B cell (primary cell): ENCODE data around the gene ZNF423. TPM values are rescaled to one million over a fixed set of nuclear protein-coding genes. Genes with fewer than 3 reads are reported as not detected.

Experiments
- ATAC-seq: fragments of 200-7000 bp; cut with Tn5 transposase; one replicate; pipeline ENCODE4 v1.10.0; 2021; ENCODE audit warnings: low read depth, mild to moderate bottlenecking, moderate number of reproducible peaks, moderate library complexity
- CTCF ChIA-PET: fragments of 350-600 bp; sonication (Branson Sonifier 250); formaldehyde crosslinking; loops from one replicate; lab custom pipeline; 2021; ENCODE audit warnings: antibody characterized with exemption, inconsistent platforms; lab: Charles Lee
- POLR2A ChIA-PET: fragments of 350-600 bp; sonication (Branson Sonifier 250); formaldehyde crosslinking; loops from one replicate; lab custom pipeline; 2021; ENCODE audit warnings: antibody characterized with exemption; lab: Charles Lee
- DNase-seq: peaks from one replicate; pipeline ENCODE4 v3.0.0; 2013
- H2AFZ ChIP-seq: 2 replicates; pipeline ENCODE4 v1.6.1; 2012; ENCODE audit warnings: mild to moderate bottlenecking, low read depth, low read length; ENCODE audit not compliant: insufficient read depth, poor library complexity, severe bottlenecking
- H3K27ac ChIP-seq, 2 donors: 1 replicate in 1 of 2; 2 replicates in 1 of 2; pipeline ENCODE4 v1.5.1; 2012 to 2013; ENCODE audit warnings: low read length in 2 of 2, mild to moderate bottlenecking in 2 of 2, moderate library complexity in 1 of 2
- H3K27me3 ChIP-seq, 4 experiments: fragments of 200-600 bp in 1 of 4; sonication (generic) in 1 of 4; replicated peaks in 1 of 4; 1 replicate in 2 of 4; 2 replicates in 2 of 4; pipeline versions ENCODE4 v1.6.1 to v1.7.0; 2013 to 2016; ENCODE audit warnings: low read length in 3 of 4, mild to moderate bottlenecking in 2 of 4, mixed read lengths in 1 of 4, moderate library complexity in 1 of 4; ENCODE audit not compliant: insufficient read depth in 4 of 4, control insufficient read depth in 3 of 4; ENCODE audit errors: control extremely low read depth in 1 of 4
- H3K36me3 ChIP-seq, 2 experiments: replicated peaks in 1 of 2; 1 replicate in 1 of 2; 2 replicates in 1 of 2; pipeline versions ENCODE4 v1.6.1 to v1.7.1; 2013; ENCODE audit warnings: low read length in 1 of 2; ENCODE audit not compliant: insufficient read depth in 2 of 2, control insufficient read depth in 1 of 2; ENCODE audit errors: control extremely low read depth in 1 of 2, extremely low read depth in 1 of 2
- H3K4me1 ChIP-seq, 2 donors: fragments of 200-600 bp in 1 of 2; sonication (generic) in 1 of 2; 1 replicate in 1 of 2; 2 replicates in 1 of 2; pipeline versions ENCODE4 v1.5.1 to v1.6.1; 2013 to 2017; ENCODE audit warnings: low read length in 2 of 2; ENCODE audit not compliant: control insufficient read depth in 2 of 2, insufficient read depth in 2 of 2
- H3K4me2 ChIP-seq: replicated peaks from 2 replicates; pipeline ENCODE3; 2012; ENCODE audit warnings: mild to moderate bottlenecking, low read depth, low read length; ENCODE audit not compliant: poor library complexity, severe bottlenecking
- H3K4me3 ChIP-seq, 5 experiments: fragments of 200-600 bp in 1 of 5; sonication (generic) in 1 of 5; 1 replicate in 3 of 5; 2 replicates in 2 of 5; pipeline versions ENCODE4 v1.5.1 to v1.7.0; 2011 to 2016; ENCODE audit warnings: low read length in 4 of 5, mild to moderate bottlenecking in 4 of 5, low read depth in 2 of 5, control low read depth in 1 of 5, moderate library complexity in 1 of 5; ENCODE audit not compliant: insufficient read depth in 1 of 5; ENCODE audit errors: control extremely low read depth in 1 of 5, extremely low read depth in 1 of 5
- H3K79me2 ChIP-seq: fragments of 200-600 bp; sonication (generic); one replicate; pipeline ENCODE4 v1.6.0; 2016; ENCODE audit warnings: low read length; ENCODE audit not compliant: control insufficient read depth, insufficient read depth
- H3K9ac ChIP-seq: fragments of 200-600 bp; sonication (generic); 2 replicates; pipeline ENCODE4 v1.6.1; 2017; ENCODE audit warnings: mild to moderate bottlenecking, low read length, moderate library complexity
- H3K9me3 ChIP-seq, 3 donors: one replicate each; pipeline versions ENCODE4 v1.6.1 to v1.7.1; 2013; ENCODE audit warnings: low read length in 2 of 3; ENCODE audit not compliant: control insufficient read depth in 2 of 3, insufficient read depth in 1 of 3; ENCODE audit errors: control extremely low read depth in 1 of 3
- H4K20me1 ChIP-seq: 2 replicates; pipeline ENCODE4 v1.6.0; 2012; ENCODE audit warnings: mild to moderate bottlenecking, low read length; ENCODE audit not compliant: insufficient read depth, control insufficient read depth, poor library complexity, severe bottlenecking
- H3K27ac Mint-ChIP-seq: one replicate; pipeline ENCODE4 v1.8.0; 2021; ENCODE audit warnings: mixed read lengths
- H3K27me3 Mint-ChIP-seq: one replicate; pipeline ENCODE4 v1.8.0; 2021; ENCODE audit warnings: mixed read lengths
- H3K4me1 Mint-ChIP-seq: one replicate; pipeline ENCODE4 v1.8.0; 2021; ENCODE audit warnings: mixed read lengths
- H3K4me3 Mint-ChIP-seq: one replicate; pipeline ENCODE4 v1.8.0; 2021; ENCODE audit warnings: mixed read lengths
- H3K9me3 Mint-ChIP-seq: one replicate; pipeline ENCODE4 v1.8.0; 2022; ENCODE audit warnings: mixed read lengths; ENCODE audit not compliant: insufficient read depth
- EZH2 ChIP-seq: IDR thresholded peaks from 2 replicates; pipeline ENCODE4 v1.6.1; 2012; ENCODE audit warnings: borderline replicate concordance, low read depth, mild to moderate bottlenecking, moderate library complexity, low read length; ENCODE audit not compliant: insufficient read depth, poor library complexity, severe bottlenecking
- WGBS: methylation state at CpG from one replicate; pipeline ENCODE4 v1.1.5; 2013; ENCODE audit warnings: missing lambda C conversion rate; ENCODE audit not compliant: insufficient coverage; 5-methylcytosine and 5-hydroxymethylcytosine counted together
- intact Hi-C: fragments of 100-400 bp; cut with micrococcal nuclease; formaldehyde crosslinking; loops from one replicate; pipeline ENCODE4 v1.10.0; 2022
- polyA plus RNA-seq: library from polyadenylated mRNA; depleted of rRNA; stranded (reverse); fragments of >200 nt; gene quantifications from 2 replicates; pipeline ENCODE4 v1.2.3, GENCODE V29; 2012
- total RNA-seq, 2 donors: library from RNA; stranded (reverse); fragments of 120-200 nt in 1 of 2; gene quantifications; 1 replicate in 1 of 2; 2 replicates in 1 of 2; pipeline versions ENCODE4 v1.2.3 to v1.2.4, GENCODE V29; 2013 to 2022
- TF ChIP-seq, protein P1 (sequence below): fragments of 200-600 bp; IDR thresholded peaks from one replicate; pipeline ENCODE4 v1.8.0; 2022; ENCODE audit warnings: antibody characterized with exemption, mild to moderate bottlenecking

Gene ZNF423
- total and polyA plus RNA-seq, 2 donors (not counting 1 experiment from before 2014, with no cell fraction given), result not detected

DNA sequence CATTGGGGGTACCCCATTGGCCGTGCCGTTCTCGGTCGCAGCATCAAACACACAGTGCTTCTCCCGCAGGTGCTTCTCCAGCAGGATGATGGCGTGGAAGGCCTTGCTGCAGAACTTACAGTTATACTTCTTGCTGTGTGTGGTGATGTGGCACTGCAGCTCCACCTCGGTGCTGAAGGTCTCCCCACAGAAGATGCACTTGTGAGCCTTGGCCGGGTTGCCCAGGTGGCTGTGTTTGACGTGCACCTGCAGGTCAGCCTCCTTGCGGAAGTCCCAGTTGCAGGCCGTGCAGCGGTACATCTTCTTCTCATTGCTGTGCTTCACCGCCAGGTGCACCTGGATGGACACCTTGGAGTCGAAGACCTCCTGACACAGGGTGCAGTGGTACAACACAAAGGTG, 219.3 kb downstream of the ZNF423 start:
- H3K9ac ChIP-seq, result no peak overlapping the region
- no peak overlapping the region for H3K4me2 ChIP-seq
- TF ChIP-seq EZH2, result no peak
- TF ChIP-seq, protein P1, sequence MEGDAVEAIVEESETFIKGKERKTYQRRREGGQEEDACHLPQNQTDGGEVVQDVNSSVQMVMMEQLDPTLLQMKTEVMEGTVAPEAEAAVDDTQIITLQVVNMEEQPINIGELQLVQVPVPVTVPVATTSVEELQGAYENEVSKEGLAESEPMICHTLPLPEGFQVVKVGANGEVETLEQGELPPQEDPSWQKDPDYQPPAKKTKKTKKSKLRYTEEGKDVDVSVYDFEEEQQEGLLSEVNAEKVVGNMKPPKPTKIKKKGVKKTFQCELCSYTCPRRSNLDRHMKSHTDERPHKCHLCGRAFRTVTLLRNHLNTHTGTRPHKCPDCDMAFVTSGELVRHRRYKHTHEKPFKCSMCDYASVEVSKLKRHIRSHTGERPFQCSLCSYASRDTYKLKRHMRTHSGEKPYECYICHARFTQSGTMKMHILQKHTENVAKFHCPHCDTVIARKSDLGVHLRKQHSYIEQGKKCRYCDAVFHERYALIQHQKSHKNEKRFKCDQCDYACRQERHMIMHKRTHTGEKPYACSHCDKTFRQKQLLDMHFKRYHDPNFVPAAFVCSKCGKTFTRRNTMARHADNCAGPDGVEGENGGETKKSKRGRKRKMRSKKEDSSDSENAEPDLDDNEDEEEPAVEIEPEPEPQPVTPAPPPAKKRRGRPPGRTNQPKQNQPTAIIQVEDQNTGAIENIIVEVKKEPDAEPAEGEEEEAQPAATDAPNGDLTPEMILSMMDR, result no peak
- no peak overlapping the region for H2AFZ ChIP-seq
- POLR2A ChIA-PET, result no interaction called here
- H4K20me1 ChIP-seq, result no peaks in the 10 kb centered on the region
- 94% methylated on average over 14 of the region's 14 CpGs for WGBS
- H3K36me3 ChIP-seq, result no peaks in the 10 kb centered on the region
- intact Hi-C loops, result no loop called here
- H3K27me3 Mint-ChIP-seq, result peaks cover 4% of the 10 kb centered on the region
- H3K4me1 ChIP-seq, result peaks cover 0 to 5% of the 10 kb centered on the region in 2 donors
- no peaks in the 10 kb centered on the region for H3K9me3 Mint-ChIP-seq
- no peaks in the 10 kb centered on the region for H3K79me2 ChIP-seq
- H3K27ac Mint-ChIP-seq, result no peak overlapping the region
- DNase-seq, result no peak
- no peaks in the 10 kb centered on the region for H3K27me3 ChIP-seq
- H3K4me3 Mint-ChIP-seq, result no peak overlapping the region
- no peak overlapping the region for H3K4me3 ChIP-seq
- H3K9me3 ChIP-seq, result no peaks in the 10 kb centered on the region
- ATAC-seq, result no peak
- H3K27ac ChIP-seq, result no peak overlapping the region
- CTCF ChIA-PET, result no interaction called here
- peaks cover 1% of the 10 kb centered on the region for H3K4me1 Mint-ChIP-seq

DNA sequence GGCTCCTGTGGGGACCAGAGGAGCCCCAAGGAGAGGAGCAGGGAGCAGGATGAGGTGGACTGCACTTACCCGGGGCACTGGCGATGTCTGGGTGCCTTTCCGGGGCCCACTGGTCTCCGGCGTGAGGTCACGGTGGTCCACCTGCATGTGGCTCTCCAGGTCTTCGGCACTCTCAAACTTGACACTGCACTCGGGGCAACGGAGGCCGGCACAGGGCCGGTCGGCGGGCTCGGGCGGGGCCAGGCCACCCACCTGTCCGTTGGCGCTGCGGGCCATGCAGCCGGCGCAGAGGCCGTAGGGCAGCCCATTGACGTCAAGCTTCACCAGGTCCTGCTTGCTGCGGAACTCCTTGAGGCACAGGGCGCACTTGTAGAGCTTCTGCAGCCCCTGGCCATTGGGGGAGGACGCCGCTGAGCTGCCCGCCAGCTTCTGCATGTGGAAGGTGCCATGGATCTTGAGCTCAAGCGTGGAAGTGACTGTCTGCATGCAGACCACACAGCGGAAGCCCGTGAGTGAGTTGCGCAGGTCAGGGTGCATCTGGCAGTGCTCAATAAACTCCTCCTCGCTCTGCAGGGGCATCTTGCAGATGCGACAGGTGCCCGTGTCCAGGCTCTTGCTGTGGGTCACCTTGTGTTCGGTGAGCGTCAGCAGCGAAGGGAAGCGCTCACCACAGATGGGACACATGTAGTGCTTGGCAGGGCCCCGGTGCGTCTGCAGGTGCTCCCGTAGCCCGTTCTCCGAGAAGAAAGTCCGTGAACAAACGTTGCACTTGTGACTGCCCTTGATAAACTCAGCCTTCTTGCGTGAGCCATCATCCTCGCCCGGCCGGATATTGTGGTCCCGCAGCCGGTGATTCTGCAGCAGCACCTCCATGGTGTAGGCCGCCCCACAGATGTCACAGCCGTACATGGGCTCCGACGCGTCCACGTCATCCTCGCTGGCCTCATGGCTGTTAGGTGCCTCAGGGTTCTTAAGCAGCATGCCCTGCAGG, 220.0 kb downstream of the ZNF423 start:
- H3K27me3 ChIP-seq, result no peaks in the 10 kb centered on the region
- 96% methylated on average over 58 of the region's 58 CpGs for WGBS
- H3K79me2 ChIP-seq, result no peaks in the 10 kb centered on the region
- no peak overlapping the region for H2AFZ ChIP-seq
- CTCF ChIA-PET, result no interaction called here
- POLR2A ChIA-PET, result no interaction called here
- ATAC-seq (no peak), DNase-seq (no peak)
- no peak overlapping the region for H3K4me2 ChIP-seq
- no peak overlapping the region for H3K4me3 Mint-ChIP-seq
- no peak overlapping the region for H3K9ac ChIP-seq
- no peaks in the 10 kb centered on the region for H4K20me1 ChIP-seq
- no peak overlapping the region for H3K27ac Mint-ChIP-seq
- peaks cover 4% of the 10 kb centered on the region for H3K27me3 Mint-ChIP-seq
- intact Hi-C loops, result no loop called here
- H3K4me1 Mint-ChIP-seq, result peaks cover 1% of the 10 kb centered on the region
- H3K4me3 ChIP-seq, result no peak overlapping the region
- H3K4me1 ChIP-seq, result peaks cover 0 to under 1% of the 10 kb centered on the region in 2 donors
- no peaks in the 10 kb centered on the region for H3K36me3 ChIP-seq
- no peak overlapping the region for H3K27ac ChIP-seq
- no peaks in the 10 kb centered on the region for H3K9me3 Mint-ChIP-seq
- TF ChIP-seq, protein P1, result no peak
- no peak for TF ChIP-seq EZH2
- H3K9me3 ChIP-seq, result no peaks in the 10 kb centered on the region
